ENCODE results near the gene AGAP5. TPM values are rescaled to one million over a fixed set of nuclear protein-coding genes. Genes with fewer than 3 reads are reported as not detected.
"Not testable (repeated sequence)": the region's sequence is repeated elsewhere in the genome, so short reads cannot be mapped to it uniquely, and the experiment has no call there.

Gene AGAP5
- total and polyA plus RNA-seq, 7 experiments from 2014 or later, result 7.8 to 16.6 (median 10.5) TPM; not detected in 2

- ATAC-seq; H3K4me1 Mint-ChIP-seq; H3K27me3 ChIP-seq (ENCODE audit: control insufficient read depth in 2 of 2, insufficient read depth in 2 of 2, low read length in 2 of 2); intact Hi-C loops (cut with micrococcal nuclease); POLR2A ChIA-PET; CTCF ChIA-PET; H3K4me1 ChIP-seq (ENCODE audit: control insufficient read depth in 2 of 2, insufficient read depth in 2 of 2, low read length in 2 of 2); H3K4me3 ChIP-seq (ENCODE audit: low read length); H3K4me3 Mint-ChIP-seq; H3K36me3 ChIP-seq (ENCODE audit: control insufficient read depth in 2 of 3, insufficient read depth in 3 of 3, low read length in 3 of 3); H3K36me3 Mint-ChIP-seq; H3K27ac ChIP-seq (ENCODE audit: low read depth, low read length); H3K27ac Mint-ChIP-seq; H3K9me3 ChIP-seq (ENCODE audit: control insufficient read depth in 2 of 3, low read length in 3 of 3); H3K9me3 Mint-ChIP-seq; H3K27me3 Mint-ChIP-seq; DNase-seq: not testable (repeated sequence)
Measured at GRCh38 chr10:73664156-73665040, 33.5 kb downstream of the AGAP5 start.

- H3K4me3 ChIP-seq (ENCODE audit: low read length); H3K27me3 Mint-ChIP-seq; H3K36me3 Mint-ChIP-seq; ATAC-seq; H3K4me3 Mint-ChIP-seq; H3K9me3 ChIP-seq (ENCODE audit: control insufficient read depth in 2 of 3, low read length in 3 of 3); intact Hi-C loops (cut with micrococcal nuclease); H3K9me3 Mint-ChIP-seq; H3K27me3 ChIP-seq (ENCODE audit: control insufficient read depth in 2 of 2, insufficient read depth in 2 of 2, low read length in 2 of 2); H3K36me3 ChIP-seq (ENCODE audit: control insufficient read depth in 2 of 3, insufficient read depth in 3 of 3, low read length in 3 of 3); H3K4me1 ChIP-seq (ENCODE audit: control insufficient read depth in 2 of 2, insufficient read depth in 2 of 2, low read length in 2 of 2); POLR2A ChIA-PET; DNase-seq; CTCF ChIA-PET; H3K27ac ChIP-seq (ENCODE audit: low read depth, low read length); H3K4me1 Mint-ChIP-seq; H3K27ac Mint-ChIP-seq: not testable (repeated sequence)
Measured at GRCh38 chr10:73663621-73664020, 34.3 kb downstream of the AGAP5 start.

- H3K27me3 ChIP-seq (ENCODE audit: control insufficient read depth in 2 of 2, insufficient read depth in 2 of 2, low read length in 2 of 2); H3K4me3 Mint-ChIP-seq; H3K36me3 ChIP-seq (ENCODE audit: control insufficient read depth in 2 of 3, insufficient read depth in 3 of 3, low read length in 3 of 3); H3K27me3 Mint-ChIP-seq; ATAC-seq; H3K4me3 ChIP-seq (ENCODE audit: low read length); intact Hi-C loops (cut with micrococcal nuclease); H3K9me3 Mint-ChIP-seq; H3K36me3 Mint-ChIP-seq; H3K4me1 ChIP-seq (ENCODE audit: control insufficient read depth in 2 of 2, insufficient read depth in 2 of 2, low read length in 2 of 2); H3K4me1 Mint-ChIP-seq; H3K27ac ChIP-seq (ENCODE audit: low read depth, low read length); DNase-seq; CTCF ChIA-PET; H3K27ac Mint-ChIP-seq; H3K9me3 ChIP-seq (ENCODE audit: control insufficient read depth in 2 of 3, low read length in 3 of 3); POLR2A ChIA-PET: not testable (repeated sequence)
Measured at GRCh38 chr10:73662705-73663104, 35.2 kb downstream of the AGAP5 start.

DNA sequence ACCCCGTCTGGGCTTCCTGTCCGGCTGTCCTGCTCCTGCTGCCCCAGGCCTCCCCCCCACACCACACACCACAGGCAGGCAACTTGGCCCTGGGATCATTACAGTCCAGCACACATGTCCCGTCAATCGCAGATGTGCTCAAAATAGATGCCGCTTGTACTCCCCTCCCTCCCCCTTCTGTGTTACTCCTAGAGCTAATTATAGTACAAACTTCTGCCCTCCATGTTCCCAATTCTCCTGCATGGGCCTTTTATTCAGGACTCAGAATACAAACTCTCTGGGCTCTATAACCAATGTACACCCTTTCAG lies 42.0 kb downstream of the AGAP5 start, which contains the start of gene SYNPO2L:
SYNPO2L (minus strand) TSS at position 40 of the 309 bp plus-strand sequence. CDS start 107 bp downstream, outside the sequence.
- Histone ChIP-seq H3K4me1 (ENCODE audit: control insufficient read depth in 2 of 2, insufficient read depth in 2 of 2, low read length in 2 of 2) (no peaks in the 10 kb centered on the region), H3K27ac (ENCODE audit: low read depth, low read length) (no peak within 1 kb of the TSS), H3K36me3 (ENCODE audit: control insufficient read depth in 2 of 3, insufficient read depth in 3 of 3, low read length in 3 of 3) (no peaks in the 10 kb centered on the region), H3K27me3 (ENCODE audit: control insufficient read depth in 2 of 2, insufficient read depth in 2 of 2, low read length in 2 of 2) (no peaks in the 10 kb centered on the region), H3K9me3 (ENCODE audit: control insufficient read depth in 2 of 3, low read length in 3 of 3) (no peaks in the 10 kb centered on the region), H3K4me3 (ENCODE audit: low read length) (no peak within 1 kb of the TSS)
- no peak for ATAC-seq
- no peak for DNase-seq
- Mint-ChIP-seq H3K27me3 (no peaks in the 10 kb centered on the region), H3K4me3 (no peak within 1 kb of the TSS), H3K9me3 (no peaks in the 10 kb centered on the region), H3K27ac (no peak within 1 kb of the TSS), H3K4me1 (peaks cover 0 to 6% (median 0%) of the 10 kb centered on the region in 7 donors), H3K36me3 (no peaks in the 10 kb centered on the region)
- CTCF ChIA-PET, result no interaction called here
- intact Hi-C loops (cut with micrococcal nuclease), result no loop called here
- POLR2A ChIA-PET, result no interaction called here

- ATAC-seq, result no peak
- Mint-ChIP-seq H3K9me3 (no peaks in the 10 kb centered on the region), H3K27ac (no peak overlapping the region), H3K4me3 (no peak overlapping the region), H3K27me3 (no peaks in the 10 kb centered on the region), H3K36me3 (no peaks in the 10 kb centered on the region), H3K4me1 (peaks cover 0 to 8% (median 0%) of the 10 kb centered on the region in 7 donors)
- DNase-seq, result no peak
- intact Hi-C loops (cut with micrococcal nuclease), result no loop called here
- no peaks in the 10 kb centered on the region for H3K4me1 ChIP-seq (ENCODE audit: control insufficient read depth in 2 of 2, insufficient read depth in 2 of 2, low read length in 2 of 2)
- H3K27me3 ChIP-seq (ENCODE audit: control insufficient read depth in 2 of 2, insufficient read depth in 2 of 2, low read length in 2 of 2), result no peaks in the 10 kb centered on the region
- H3K27ac ChIP-seq (ENCODE audit: low read depth, low read length), result no peak overlapping the region
- no peak overlapping the region for H3K4me3 ChIP-seq (ENCODE audit: low read length)
- no peaks in the 10 kb centered on the region for H3K36me3 ChIP-seq (ENCODE audit: control insufficient read depth in 2 of 3, insufficient read depth in 3 of 3, low read length in 3 of 3)
- H3K9me3 ChIP-seq (ENCODE audit: control insufficient read depth in 2 of 3, low read length in 3 of 3), result no peaks in the 10 kb centered on the region
- POLR2A ChIA-PET, result no interaction called here
- CTCF ChIA-PET, result no interaction called here
Measured at GRCh38 chr10:73655257-73655989, 42.5 kb downstream of the AGAP5 start.

DNA sequence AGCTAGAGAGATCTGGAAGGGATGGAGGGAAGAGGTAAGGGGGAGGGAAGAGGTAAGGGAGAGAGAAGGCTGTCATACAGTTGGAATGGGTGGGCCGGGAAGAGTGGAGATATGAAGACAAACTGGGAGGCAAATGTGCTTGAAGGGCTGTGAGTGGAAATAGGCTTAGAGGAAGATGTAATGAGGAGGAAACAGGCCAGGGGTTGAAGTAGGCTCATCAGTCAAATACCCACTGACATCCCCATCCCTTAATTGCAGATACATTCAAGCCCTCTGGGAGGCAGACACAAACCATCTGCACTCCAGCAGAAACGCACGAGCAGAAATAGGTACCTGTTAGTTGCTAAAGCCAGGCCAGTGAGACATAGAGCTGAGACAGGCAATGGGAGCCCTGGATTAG lies 44.2 kb downstream of the AGAP5 start:
- peaks cover 0 to 8% (median 0%) of the 10 kb centered on the region in 7 donors for H3K4me1 Mint-ChIP-seq
- no peaks in the 10 kb centered on the region for H3K36me3 Mint-ChIP-seq
- CTCF ChIA-PET, result no interaction called here
- H3K27ac ChIP-seq (ENCODE audit: low read depth, low read length), result no peak overlapping the region
- no peaks in the 10 kb centered on the region for H3K9me3 ChIP-seq (ENCODE audit: control insufficient read depth in 2 of 3, low read length in 3 of 3)
- peak overlapping the region in 1 of 9 donors; percentile 86 for H3K27ac Mint-ChIP-seq
- no peaks in the 10 kb centered on the region for H3K36me3 ChIP-seq (ENCODE audit: control insufficient read depth in 2 of 3, insufficient read depth in 3 of 3, low read length in 3 of 3)
- H3K27me3 ChIP-seq (ENCODE audit: control insufficient read depth in 2 of 2, insufficient read depth in 2 of 2, low read length in 2 of 2), result no peaks in the 10 kb centered on the region
- H3K4me3 Mint-ChIP-seq, result no peak overlapping the region
- H3K4me3 ChIP-seq (ENCODE audit: low read length), result no peak overlapping the region
- DNase-seq (no peak), ATAC-seq (no peak)
- H3K4me1 ChIP-seq (ENCODE audit: control insufficient read depth in 2 of 2, insufficient read depth in 2 of 2, low read length in 2 of 2), result no peaks in the 10 kb centered on the region
- H3K9me3 Mint-ChIP-seq, result no peaks in the 10 kb centered on the region
- intact Hi-C loops (cut with micrococcal nuclease), result no loop called here
- POLR2A ChIA-PET, result interaction anchor here (0.6 kb wide), 1 partner anchor 398 kb away, joined by 4 read pairs; no protein-coding TSS in a partner anchor
- peaks cover 0 to 9% (median 4%) of the 10 kb centered on the region in 5 donors for H3K27me3 Mint-ChIP-seq

DNA sequence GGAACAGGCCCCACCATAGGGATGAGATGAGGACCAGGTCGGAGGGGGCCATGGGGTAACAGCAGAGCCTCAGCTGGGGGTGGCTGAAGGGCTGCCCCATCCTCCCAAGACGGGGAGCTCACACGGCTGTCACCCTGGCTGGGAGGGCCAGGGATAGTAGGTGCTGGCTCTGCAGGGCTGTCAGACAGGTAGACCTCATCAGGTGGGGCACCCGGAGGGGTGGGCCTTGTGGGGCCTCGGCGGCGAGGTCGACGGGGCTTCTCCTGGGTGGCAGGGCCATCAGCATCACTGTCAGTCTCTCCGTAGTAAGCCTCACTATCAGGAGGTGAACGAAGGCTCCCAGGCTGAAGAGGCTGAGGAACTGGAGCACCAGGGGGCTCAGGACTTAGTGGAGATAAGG lies 44.7 kb downstream of the AGAP5 start:
- H3K4me1 ChIP-seq (ENCODE audit: control insufficient read depth in 2 of 2, insufficient read depth in 2 of 2, low read length in 2 of 2), result no peaks in the 10 kb centered on the region
- DNase-seq (no peak), ATAC-seq (no peak)
- Mint-ChIP-seq H3K36me3 (no peaks in the 10 kb centered on the region), H3K27ac (no peak overlapping the region), H3K27me3 (peaks cover 0 to 9% (median 5%) of the 10 kb centered on the region in 5 donors), H3K9me3 (no peaks in the 10 kb centered on the region), H3K4me3 (no peak overlapping the region), H3K4me1 (peaks cover 0 to 8% (median 0%) of the 10 kb centered on the region in 7 donors)
- H3K36me3 ChIP-seq (ENCODE audit: control insufficient read depth in 2 of 3, insufficient read depth in 3 of 3, low read length in 3 of 3), result no peaks in the 10 kb centered on the region
- ChIA-PET CTCF (no interaction called here), POLR2A (no interaction called here)
- H3K27me3 ChIP-seq (ENCODE audit: control insufficient read depth in 2 of 2, insufficient read depth in 2 of 2, low read length in 2 of 2), result no peaks in the 10 kb centered on the region
- intact Hi-C loops (cut with micrococcal nuclease), result no loop called here
- H3K27ac ChIP-seq (ENCODE audit: low read depth, low read length), result no peak overlapping the region
- H3K4me3 ChIP-seq (ENCODE audit: low read length), result no peak overlapping the region
- no peaks in the 10 kb centered on the region for H3K9me3 ChIP-seq (ENCODE audit: control insufficient read depth in 2 of 3, low read length in 3 of 3)

Measured in naive thymus-derived CD4-positive, alpha-beta T cell (primary cell).